Stomach smooth muscle (tissue), 2 donors: ENCODE measurements around the gene MAG.

Experiments
- H3K27ac ChIP-seq: one replicate; pipeline ENCODE4 v1.7.0; 2013; ENCODE audit warnings: mild to moderate bottlenecking, low read length, inconsistent platforms
- H3K27me3 ChIP-seq, 2 donors: one replicate each; pipeline ENCODE4 v1.7.0; 2013; ENCODE audit warnings: low read length in 2 of 2; ENCODE audit not compliant: insufficient read depth in 2 of 2, control insufficient read depth in 1 of 2
- H3K36me3 ChIP-seq, 2 donors: one replicate each; pipeline ENCODE4 v1.7.0; 2013; ENCODE audit warnings: low read length in 2 of 2; ENCODE audit not compliant: control insufficient read depth in 2 of 2, insufficient read depth in 2 of 2
- H3K4me1 ChIP-seq: one replicate; pipeline ENCODE4 v1.7.0; 2013; ENCODE audit warnings: low read length; ENCODE audit not compliant: control insufficient read depth, insufficient read depth
- H3K4me3 ChIP-seq, 2 donors: one replicate each; pipeline ENCODE4 v1.7.0; 2013; ENCODE audit warnings: low read length in 2 of 2
- H3K9ac ChIP-seq, 2 donors: one replicate each; pipeline ENCODE4 v1.7.0; 2013; ENCODE audit warnings: low read length in 2 of 2, mild to moderate bottlenecking in 1 of 2
- H3K9me3 ChIP-seq, 2 donors: one replicate each; pipeline ENCODE4 v1.7.0; 2013; ENCODE audit warnings: low read length in 2 of 2; ENCODE audit not compliant: control insufficient read depth in 2 of 2
- donor health status: healthy.
- donor health status: Pancreatic carcinoma.

The MAG gene

DNA sequence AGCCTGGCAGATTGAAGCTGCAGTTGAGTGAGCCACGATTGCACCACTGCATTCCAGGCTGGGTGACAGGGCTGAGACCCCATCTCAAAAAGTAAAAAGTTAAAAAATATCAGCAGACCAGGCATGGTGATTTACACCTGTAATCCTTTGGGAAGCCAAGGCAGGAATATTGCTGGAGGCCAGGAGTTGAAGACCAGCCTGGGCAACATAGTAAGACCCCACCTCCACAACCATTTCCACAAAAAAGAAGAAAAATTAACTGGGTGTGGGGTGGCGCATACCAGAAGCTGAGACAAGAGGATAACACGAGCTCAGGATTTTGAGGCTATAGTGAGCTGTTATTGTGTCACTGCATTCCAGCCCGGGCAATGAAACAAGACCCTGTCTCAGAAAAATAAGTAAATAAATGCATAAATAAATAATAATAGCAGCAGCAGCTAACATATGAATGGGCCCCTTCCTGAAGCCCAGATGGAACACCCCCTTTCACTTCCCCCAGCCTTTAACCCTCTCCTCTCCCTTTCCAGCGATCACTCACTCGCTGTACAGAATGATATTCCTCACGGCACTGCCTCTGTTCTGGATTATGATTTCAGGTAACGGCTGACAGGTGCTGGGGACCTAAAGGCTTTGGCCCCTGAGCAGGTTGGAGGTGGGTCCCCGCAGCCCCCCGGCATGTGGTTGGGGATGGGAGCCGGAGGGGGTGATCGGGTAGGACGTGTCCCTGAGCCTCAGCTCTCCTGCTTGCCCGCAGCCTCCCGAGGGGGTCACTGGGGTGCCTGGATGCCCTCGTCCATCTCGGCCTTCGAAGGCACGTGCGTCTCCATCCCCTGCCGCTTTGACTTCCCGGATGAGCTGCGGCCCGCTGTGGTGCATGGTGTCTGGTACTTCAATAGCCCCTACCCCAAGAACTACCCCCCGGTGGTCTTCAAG lies 3.2 kb downstream of the MAG start:
- H3K4me1 ChIP-seq, result no peaks in the 10 kb centered on the region
- H3K9me3 ChIP-seq, result no peaks in the 10 kb centered on the region
- H3K27ac ChIP-seq, result no peak overlapping the region
- H3K9ac ChIP-seq, result no peak overlapping the region
- H3K27me3 ChIP-seq, result peaks cover 9 to 40% of the 10 kb centered on the region in 2 donors
- no peaks in the 10 kb centered on the region for H3K36me3 ChIP-seq
- H3K4me3 ChIP-seq, result no peak overlapping the region

DNA sequence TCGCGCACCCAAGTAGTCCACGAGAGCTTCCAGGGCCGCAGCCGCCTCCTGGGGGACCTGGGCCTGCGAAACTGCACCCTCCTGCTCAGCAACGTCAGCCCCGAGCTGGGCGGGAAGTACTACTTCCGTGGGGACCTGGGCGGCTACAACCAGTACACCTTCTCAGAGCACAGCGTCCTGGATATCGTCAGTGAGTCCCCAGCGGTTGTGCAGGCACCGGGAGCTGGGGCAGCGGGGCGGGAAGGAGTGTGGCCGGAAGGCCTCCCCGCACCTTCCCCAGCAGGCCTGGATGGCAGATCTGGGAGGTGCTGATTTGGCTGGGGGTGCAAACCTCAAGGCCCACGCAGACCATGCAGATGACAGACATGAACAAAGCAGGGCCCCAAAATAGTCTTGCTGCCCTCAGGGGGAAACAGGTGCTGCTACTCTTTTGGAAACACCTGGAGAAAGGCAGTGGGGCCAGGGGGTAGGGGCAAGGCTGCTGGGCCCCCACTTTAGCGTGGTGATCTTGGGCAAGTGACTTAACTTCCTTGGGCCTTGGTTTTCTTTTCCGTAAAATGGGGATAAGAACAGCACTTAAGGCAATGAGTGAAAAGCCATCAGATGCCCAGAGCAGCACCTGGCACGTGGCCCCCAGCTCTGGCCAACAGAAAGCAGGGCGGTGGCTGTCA lies 4.0 kb downstream of the MAG start:
- no peaks in the 10 kb centered on the region for H3K9me3 ChIP-seq
- no peak overlapping the region for H3K4me3 ChIP-seq
- no peak overlapping the region for H3K27ac ChIP-seq
- H3K36me3 ChIP-seq, result no peaks in the 10 kb centered on the region
- no peaks in the 10 kb centered on the region for H3K4me1 ChIP-seq
- no peak overlapping the region for H3K9ac ChIP-seq
- peaks cover 9 to 44% of the 10 kb centered on the region in 2 donors for H3K27me3 ChIP-seq

DNA sequence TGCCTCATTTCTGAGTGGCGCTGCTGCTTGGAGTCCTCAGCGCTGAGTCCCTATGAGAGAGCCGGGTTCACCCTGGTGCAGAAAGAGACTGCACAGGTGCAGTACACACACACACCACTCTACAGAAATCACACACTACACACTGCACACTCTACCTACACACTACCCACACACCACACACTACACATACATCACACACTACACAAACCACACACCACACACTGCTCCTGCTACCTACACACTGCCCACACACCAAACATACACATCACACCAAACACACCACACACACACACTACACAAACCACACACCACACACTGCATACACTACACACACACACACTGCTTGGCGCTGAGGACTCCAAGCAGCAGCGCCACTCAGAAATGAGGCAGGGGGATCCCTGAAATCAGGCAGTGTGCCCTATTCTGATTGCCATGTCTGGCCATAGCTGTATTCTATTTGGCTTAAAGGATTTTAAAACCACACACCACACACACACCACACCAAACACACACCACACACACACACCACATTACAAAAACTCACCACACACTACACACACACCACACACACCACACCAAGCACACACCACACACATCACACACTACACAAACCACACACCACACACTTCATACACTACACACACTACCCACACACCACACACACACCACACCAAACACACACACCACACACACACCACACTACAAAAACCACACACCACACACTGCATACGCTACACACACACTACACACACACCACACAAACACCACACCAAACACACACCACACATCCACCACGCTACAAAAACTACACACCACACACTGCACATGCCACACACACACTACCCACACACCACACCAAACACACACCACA lies 4.9 kb downstream of the MAG start:
- H3K9me3 ChIP-seq, result no peaks in the 10 kb centered on the region
- no peaks in the 10 kb centered on the region for H3K4me1 ChIP-seq
- peaks cover 9 to 40% of the 10 kb centered on the region in 2 donors for H3K27me3 ChIP-seq
- H3K9ac ChIP-seq, result no peak overlapping the region
- H3K36me3 ChIP-seq, result no peaks in the 10 kb centered on the region
- no peak overlapping the region for H3K27ac ChIP-seq
- no peak overlapping the region for H3K4me3 ChIP-seq

DNA sequence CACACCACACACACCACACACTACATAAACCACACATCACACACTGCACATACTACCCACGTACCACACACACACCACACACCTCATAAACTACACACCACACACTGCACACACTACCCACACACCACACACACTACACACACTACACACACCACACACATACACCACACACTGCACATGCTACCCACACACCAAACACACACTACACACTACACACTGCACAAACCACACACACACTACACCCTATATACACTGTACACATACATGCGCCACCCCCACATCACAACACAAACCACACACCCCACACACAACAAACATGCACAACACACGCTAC lies 5.5 kb downstream of the MAG start:
- H3K4me1 ChIP-seq, result no peaks in the 10 kb centered on the region
- H3K9me3 ChIP-seq, result no peaks in the 10 kb centered on the region

DNA sequence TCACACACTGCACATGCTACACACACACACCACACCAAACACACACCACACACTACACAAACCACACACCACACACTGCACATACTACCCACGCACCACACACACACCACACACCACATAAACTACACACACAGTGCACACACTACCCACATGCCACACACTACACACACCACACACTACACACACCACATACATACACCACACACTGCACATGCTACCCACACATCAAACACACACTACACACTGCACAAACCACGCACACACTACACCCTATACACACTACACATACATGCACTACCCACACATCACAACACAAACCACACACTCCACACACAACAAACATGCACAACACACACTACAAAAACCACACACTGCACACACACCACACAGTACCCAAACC lies 6.0 kb downstream of the MAG start:
- Histone ChIP-seq H3K4me3 (no peak overlapping the region), H3K27ac (no peak overlapping the region), H3K36me3 (no peaks in the 10 kb centered on the region), H3K9me3 (no peaks in the 10 kb centered on the region), H3K4me1 (no peaks in the 10 kb centered on the region), H3K9ac (no peak overlapping the region), H3K27me3 (peaks cover 6 to 43% of the 10 kb centered on the region in 2 donors)

More for the DNA sequence above, 5.5 kb downstream of the MAG start:
- Histone ChIP-seq H3K9ac (no peak overlapping the region), H3K27me3 (peaks cover 7 to 42% of the 10 kb centered on the region in 2 donors), H3K4me3 (no peak overlapping the region), H3K36me3 (no peaks in the 10 kb centered on the region), H3K27ac (no peak overlapping the region)

DNA sequence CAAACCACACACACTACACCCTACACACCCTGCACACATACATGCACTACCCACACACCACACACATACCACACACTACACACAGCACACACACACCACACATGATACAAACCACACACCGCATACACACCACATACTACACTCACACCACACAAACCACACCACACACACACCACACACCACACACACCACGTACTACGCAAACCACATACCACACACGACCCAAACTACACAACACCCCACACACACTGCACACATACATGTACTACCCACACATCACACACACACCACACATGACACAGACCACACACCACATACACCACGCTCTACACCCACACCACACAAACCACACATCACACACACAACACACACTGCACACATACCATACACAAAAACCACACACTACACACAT lies 6.6 kb downstream of the MAG start:
- no peaks in the 10 kb centered on the region for H3K9me3 ChIP-seq
- H3K27ac ChIP-seq, result no peak overlapping the region
- no peaks in the 10 kb centered on the region for H3K4me1 ChIP-seq
- H3K27me3 ChIP-seq, result peaks cover 5 to 36% of the 10 kb centered on the region in 2 donors
- no peak overlapping the region for H3K9ac ChIP-seq
- H3K36me3 ChIP-seq, result no peaks in the 10 kb centered on the region
- no peak overlapping the region for H3K4me3 ChIP-seq

DNA sequence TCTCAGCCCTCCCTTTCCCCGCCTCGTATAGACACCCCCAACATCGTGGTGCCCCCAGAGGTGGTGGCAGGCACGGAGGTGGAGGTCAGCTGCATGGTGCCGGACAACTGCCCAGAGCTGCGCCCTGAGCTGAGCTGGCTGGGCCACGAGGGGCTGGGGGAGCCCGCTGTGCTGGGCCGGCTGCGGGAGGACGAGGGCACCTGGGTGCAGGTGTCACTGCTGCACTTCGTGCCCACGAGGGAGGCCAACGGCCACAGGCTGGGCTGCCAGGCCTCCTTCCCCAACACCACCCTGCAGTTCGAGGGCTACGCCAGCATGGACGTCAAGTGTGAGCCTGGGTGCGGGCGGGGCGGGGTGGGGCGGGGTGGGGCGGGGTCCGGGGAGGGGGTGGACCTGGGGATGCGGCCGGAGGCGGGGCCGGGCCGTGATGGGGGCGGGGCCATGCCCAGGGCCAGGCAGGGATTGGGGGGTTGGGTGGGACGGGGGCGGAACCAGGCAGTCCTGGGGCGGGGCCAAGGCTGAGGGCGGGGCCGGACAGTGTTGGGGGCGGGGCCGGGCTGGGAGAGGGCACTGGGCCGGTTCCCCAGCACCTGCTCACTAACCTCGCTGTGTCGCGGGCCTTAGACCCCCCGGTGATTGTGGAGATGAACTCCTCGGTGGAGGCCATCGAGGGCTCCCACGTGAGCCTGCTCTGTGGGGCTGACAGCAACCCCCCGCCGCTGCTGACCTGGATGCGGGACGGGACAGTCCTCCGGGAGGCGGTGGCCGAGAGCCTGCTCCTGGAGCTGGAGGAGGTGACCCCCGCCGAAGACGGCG lies 7.8 kb downstream of the MAG start:
- no peak overlapping the region for H3K9ac ChIP-seq
- H3K36me3 ChIP-seq, result no peaks in the 10 kb centered on the region
- H3K9me3 ChIP-seq, result no peaks in the 10 kb centered on the region
- H3K4me1 ChIP-seq, result no peaks in the 10 kb centered on the region
- H3K27me3 ChIP-seq, result peaks cover 2 to 36% of the 10 kb centered on the region in 2 donors
- H3K27ac ChIP-seq, result no peak overlapping the region
- H3K4me3 ChIP-seq, result no peak overlapping the region

DNA sequence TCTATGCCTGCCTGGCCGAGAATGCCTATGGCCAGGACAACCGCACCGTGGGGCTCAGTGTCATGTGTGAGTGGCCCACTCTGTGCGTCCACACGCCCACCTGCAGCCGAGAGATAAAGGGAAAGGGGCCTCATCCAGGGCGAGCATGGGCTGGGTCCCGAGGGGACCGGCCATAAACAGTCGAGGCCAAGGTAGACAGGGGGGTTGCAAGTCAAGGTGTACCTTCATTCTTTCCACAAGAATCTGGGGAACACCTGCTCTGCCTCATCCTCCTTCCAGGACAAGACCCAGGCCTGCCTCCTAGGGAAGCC lies 8.3 kb downstream of the MAG start:
- H3K27me3 ChIP-seq, result peaks cover 2 to 37% of the 10 kb centered on the region in 2 donors

DNA sequence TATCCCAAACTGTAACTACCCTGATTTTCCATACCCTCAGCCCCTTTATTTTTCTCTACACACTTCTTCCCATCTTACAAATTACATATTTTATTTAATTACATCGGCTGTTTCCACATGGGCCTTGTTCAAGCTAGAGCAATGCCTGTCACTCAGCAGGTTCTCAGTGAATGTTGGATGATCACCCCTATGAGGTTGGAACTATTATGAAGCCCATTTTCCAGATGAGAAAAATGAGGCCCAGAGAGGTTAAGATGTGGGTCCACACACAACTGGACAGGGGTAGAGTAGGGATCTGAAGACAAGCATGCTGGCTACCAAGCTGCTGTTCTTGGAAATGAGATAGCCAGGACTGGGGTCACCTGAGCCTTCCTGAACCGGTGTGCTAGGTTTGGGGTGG lies 10.0 kb downstream of the MAG start:
- Histone ChIP-seq H3K36me3 (no peaks in the 10 kb centered on the region), H3K27ac (no peak overlapping the region), H3K4me3 (no peak overlapping the region), H3K27me3 (peaks cover 2 to 37% of the 10 kb centered on the region in 2 donors), H3K9me3 (no peaks in the 10 kb centered on the region), H3K9ac (no peak overlapping the region), H3K4me1 (no peaks in the 10 kb centered on the region)

More for the DNA sequence above, 8.3 kb downstream of the MAG start:
- Histone ChIP-seq H3K9ac (no peak overlapping the region), H3K4me3 (no peak overlapping the region), H3K9me3 (no peaks in the 10 kb centered on the region), H3K27ac (no peak overlapping the region), H3K4me1 (no peaks in the 10 kb centered on the region), H3K36me3 (no peaks in the 10 kb centered on the region)

DNA sequence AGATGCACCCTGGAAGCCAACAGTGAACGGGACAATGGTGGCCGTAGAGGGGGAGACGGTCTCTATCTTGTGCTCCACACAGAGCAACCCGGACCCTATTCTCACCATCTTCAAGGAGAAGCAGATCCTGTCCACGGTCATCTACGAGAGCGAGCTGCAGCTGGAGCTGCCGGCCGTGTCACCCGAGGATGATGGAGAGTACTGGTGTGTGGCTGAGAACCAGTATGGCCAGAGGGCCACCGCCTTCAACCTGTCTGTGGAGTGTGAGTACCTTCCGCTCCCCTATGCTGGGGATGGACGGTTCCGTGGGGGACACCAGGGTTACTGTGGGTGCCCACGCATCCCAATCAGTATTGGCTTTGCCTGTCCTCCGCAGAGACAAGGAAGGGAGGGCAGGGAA lies 10.5 kb downstream of the MAG start:
- Histone ChIP-seq H3K27me3 (peaks cover 2 to 32% of the 10 kb centered on the region in 2 donors), H3K27ac (no peak overlapping the region), H3K4me3 (no peak overlapping the region), H3K36me3 (no peaks in the 10 kb centered on the region), H3K9me3 (no peaks in the 10 kb centered on the region), H3K9ac (no peak overlapping the region), H3K4me1 (no peaks in the 10 kb centered on the region)
